Sigmoid colon (tissue), 4 donors: ENCODE data around the gene SLC31A2.
"Not testable (repeated sequence)": the region's sequence is repeated elsewhere in the genome, so short reads cannot be mapped to it uniquely, and the experiment has no call there.

Experiments
- CTCF ChIP-seq, 4 experiments: fragments of 450-650 bp in 3 of 4; fragments of 200-600 bp in 1 of 4; IDR thresholded peaks; one replicate each; pipeline ENCODE4 v1.5.1; 2016 to 2019; ENCODE audit warnings: antibody characterized with exemption in 4 of 4, mild to moderate bottlenecking in 3 of 4, moderate library complexity in 2 of 4
- EP300 ChIP-seq, 4 donors: sonication (generic); formaldehyde crosslinking; IDR thresholded peaks; one replicate each; pipeline ENCODE4 v1.6.1; 2017; ENCODE audit warnings: antibody characterized with exemption in 4 of 4

GRCh38 chr9:113118829-113119228, 32.0 kb upstream of the SLC31A2 start:
- not testable (repeated sequence) for TF ChIP-seq CTCF, EP300 (IDR thresholded peaks at IDR 0.05)
